Measurements from ENCODE around the gene TPR. TPM values are rescaled to one million over a fixed set of nuclear protein-coding genes. Genes with fewer than 3 reads are reported as not detected.

Gene TPR
- 100 to 1,000 TPM in 3 of 5 donors, 10 to 100 TPM in 2; 55.2 to 273 (median 110) TPM for total RNA-seq
- 10 to 100 TPM; 12.7 to 25.5 (median 13.4) TPM for polyA plus RNA-seq
- long read RNA-seq, donor 1, partial matches to known transcripts = 11 of 11 reads
- long read RNA-seq, donor 1, other reads (novel, unspliced or antisense) = 0 of 11 reads
- long read RNA-seq, donor 2, partial matches to known transcripts = 19 of 25 reads
- long read RNA-seq, donor 2, other reads (novel, unspliced or antisense) = 6 of 25 reads
- long read RNA-seq, donor 3, partial matches to known transcripts = 15 of 15 reads
- long read RNA-seq, donor 3, other reads (novel, unspliced or antisense) = 0 of 15 reads
- long read RNA-seq, donor 4, full-length matches to known transcripts = 1 of 1 reads
- long read RNA-seq, donor 4, partial matches to known transcripts = 0 of 1 reads
- long read RNA-seq, donor 4, other reads (novel, unspliced or antisense) = 0 of 1 reads
- long read RNA-seq, donor 5, partial matches to known transcripts = 12 of 12 reads
- long read RNA-seq, donor 5, other reads (novel, unspliced or antisense) = 0 of 12 reads
- long read RNA-seq, donor 6 = 0 reads
- long read RNA-seq, donor 7, full-length matches to known transcripts = 1 of 14 reads
- long read RNA-seq, donor 7, partial matches to known transcripts = 7 of 14 reads
- long read RNA-seq, donor 7, other reads (novel, unspliced or antisense) = 6 of 14 reads
- long read RNA-seq, donor 8, partial matches to known transcripts = 0 of 1 reads
- long read RNA-seq, donor 8, other reads (novel, unspliced or antisense) = 0 of 1 reads
- long read RNA-seq, donor 9, partial matches to known transcripts = 10 of 10 reads
- long read RNA-seq, donor 9, other reads (novel, unspliced or antisense) = 0 of 10 reads
- long read RNA-seq, donor 10 = 0 reads

GRCh38 chr1:186375152-186375928 lies at the start of gene TPR, which contains the start of gene ODR4:
Gene TPR, minus strand, starts transcription at chr1:186375253. Its CDS starts 225 bp downstream, at chr1:186375028.
Gene ODR4, plus strand, starts transcription at chr1:186375838. Its CDS starts 3,948 bp downstream, at chr1:186379786.
- intact Hi-C loops (cut with DNase I; ENCODE audit: low total_unique reads) = no loop called here
- 0 to 1% (median 0%) methylated on average over 46 to 60 of the region's 60 CpGs for WGBS, 5 donors

GRCh38 chr1:186424539-186424938 lies 49.5 kb upstream of the TPR start:
- peaks cover 0 to 14% (median 13%) of the 10 kb centered on the region in 4 donors for H3K36me3 ChIP-seq
- no peak overlapping the region for H3K27ac ChIP-seq
- H3K27me3 ChIP-seq = no peaks in the 10 kb centered on the region
- 53 to 65% (median 60%) methylated on average over 2 of the region's 2 CpGs for WGBS, 5 donors
- no peaks in the 10 kb centered on the region for H3K9me3 ChIP-seq
- peak in 1 of 2 donors; percentile 30 for DNase-seq
- no peak overlapping the region for H3K4me3 ChIP-seq
- TF ChIP-seq EP300 (IDR thresholded peaks at IDR 0.05) = no peak
- peak in 1 of 3 donors; percentile 5 for TF ChIP-seq POLR2AphosphoS5 (IDR thresholded peaks at IDR 0.05)
- no peaks in the 10 kb centered on the region for H3K4me1 ChIP-seq
- intact Hi-C loops (cut with DNase I; ENCODE audit: low total_unique reads) = no loop called here

More at GRCh38 chr1:186375152-186375928, at the start of gene TPR, which contains the start of gene ODR4:
- Histone ChIP-seq H3K4me3 (peak within 1 kb of the TSS; percentile 84 to 89 (median 86)), H3K4me1 (peaks cover 11 to 65% (median 46%) of the 10 kb centered on the region in 4 donors), H3K27me3 (no peaks in the 10 kb centered on the region), H3K27ac (peak within 1 kb of the TSS; percentile 96 to 98 (median 98)), H3K36me3 (peaks cover 4 to 35% (median 32%) of the 10 kb centered on the region in 4 donors), H3K9me3 (no peaks in the 10 kb centered on the region)
- peak; percentile 98 to 99 for DNase-seq
- TF ChIP-seq POLR2AphosphoS5 (IDR thresholded peaks at IDR 0.05) = peak; percentile 88 to 89 (median 89)
- peak in 6 of 7 experiments; percentile 32 to 99 (median 90) for TF ChIP-seq CTCF (IDR thresholded peaks at IDR 0.05)
- no peak for TF ChIP-seq EP300 (IDR thresholded peaks at IDR 0.05)
- peak in 1 of 4 donors; percentile 55 for TF ChIP-seq POLR2A (IDR thresholded peaks at IDR 0.05)

GRCh38 chr1:186421446-186421845 lies 46.4 kb upstream of the TPR start:
- Histone ChIP-seq H3K27ac (peak overlapping the region in 1 of 5 donors; percentile 30), H3K4me1 (peaks cover 0 to 6% (median 0%) of the 10 kb centered on the region in 4 donors), H3K9me3 (no peaks in the 10 kb centered on the region), H3K27me3 (no peaks in the 10 kb centered on the region), H3K4me3 (no peak overlapping the region), H3K36me3 (peaks cover 0 to 40% (median 32%) of the 10 kb centered on the region in 4 donors)
- whole genome bisulfite sequencing, 5 donors = 79 to 91% (median 86%) methylated on average over 6 of the region's 6 CpGs
- intact Hi-C loops (cut with DNase I; ENCODE audit: low total_unique reads) = no loop called here
- DNase-seq = no peak
- TF ChIP-seq EP300 (IDR thresholded peaks at IDR 0.05) (no peak), CTCF (IDR thresholded peaks at IDR 0.05) (no peak), POLR2AphosphoS5 (IDR thresholded peaks at IDR 0.05) (no peak), POLR2A (IDR thresholded peaks at IDR 0.05) (no peak)

- H3K27ac ChIP-seq = peak overlapping the region in 1 of 5 donors; percentile 45
- intact Hi-C loops (cut with DNase I; ENCODE audit: low total_unique reads) = no loop called here
- peak in 1 of 2 donors; percentile 20 for DNase-seq
These were observed 45.9 kb upstream of the TPR start for GRCh38 chr1:186420923-186421322.

More at GRCh38 chr1:186420923-186421322, 45.9 kb upstream of the TPR start:
- H3K4me3 ChIP-seq = no peak overlapping the region
- H3K27me3 ChIP-seq = no peaks in the 10 kb centered on the region
- peaks cover 0 to 45% (median 32%) of the 10 kb centered on the region in 4 donors for H3K36me3 ChIP-seq
- H3K9me3 ChIP-seq = no peaks in the 10 kb centered on the region
- 47 to 88% (median 77%) methylated on average over 1 of the region's 1 CpG for WGBS, 5 donors
- no peak for TF ChIP-seq POLR2AphosphoS5 (IDR thresholded peaks at IDR 0.05)
- TF ChIP-seq EP300 (IDR thresholded peaks at IDR 0.05) = no peak
- TF ChIP-seq CTCF (IDR thresholded peaks at IDR 0.05) = no peak
- no peak for TF ChIP-seq POLR2A (IDR thresholded peaks at IDR 0.05)
- peaks cover 0 to 6% (median 0%) of the 10 kb centered on the region in 4 donors for H3K4me1 ChIP-seq

Measured in stomach (tissue), 19 donors.